ENCODE data around the gene PON3. TPM values are rescaled to one million over a fixed set of nuclear protein-coding genes. Genes with fewer than 3 reads are reported as not detected.

PON3 gene
- total and polyA plus RNA-seq, 2 of the 13 experiments (the other 11 are each of a cell fraction or from before 2014, with no cell fraction given), result 23.6 to 37.8 TPM

GRCh38 chr7:95430864-95431263 is 34.7 kb upstream of the PON3 start (continued):
- no peak for TF ChIP-seq PCBP2 (optimal IDR thresholded peaks at IDR 0.05; ENCODE audit: low read depth, low read length, poor library complexity, severe bottlenecking)
- no peak for TF ChIP-seq ZNF10 (CRISPR knock-in tag; IDR thresholded peaks at IDR 0.05; ENCODE audit: borderline replicate concordance, low read depth)
- peak; percentile 43; the same call in 1 of the 2 replicates for TF ChIP-seq HNF4G (IDR thresholded peaks at IDR 0.05; ENCODE audit: borderline replicate concordance, low read depth, low read length)
- no peak for TF ChIP-seq HNF4G (CRISPR knock-in tag; IDR thresholded peaks at IDR 0.05; ENCODE audit: borderline replicate concordance, low read depth)
- peak; percentile 60; the same call in 1 of the 2 replicates for TF ChIP-seq MED1 (CRISPR knock-in tag; IDR thresholded peaks at IDR 0.05)
- no peak for TF ChIP-seq SOX13 (IDR thresholded peaks at IDR 0.05)
- peak in 1 of 2 experiments; percentile 69; a peak in 1 of 4 replicates for TF ChIP-seq SOX13 (CRISPR knock-in tag; conservative IDR thresholded peaks at IDR 0.05 in 1 of 2, IDR thresholded peaks at IDR 0.05 in 1 of 2)
- TF ChIP-seq PATZ1 (CRISPR knock-in tag; IDR thresholded peaks at IDR 0.05), result peak; percentile 83; the same call in 1 of the 2 replicates
- no peak for TF ChIP-seq NKX3-1 (CRISPR knock-in tag; IDR thresholded peaks at IDR 0.05)
- no peak for TF ChIP-seq ZNF367 (CRISPR knock-in tag; IDR thresholded peaks at IDR 0.05; ENCODE audit: borderline replicate concordance)
- TF ChIP-seq TBX2 (CRISPR knock-in tag; IDR thresholded peaks at IDR 0.05; ENCODE audit: borderline replicate concordance), result peak; percentile 42; the same call in 1 of the 2 replicates
- TF ChIP-seq ZFP41 (CRISPR knock-in tag; IDR thresholded peaks at IDR 0.05; ENCODE audit: borderline replicate concordance), result no peak
- peak; percentile 50; the same call in 1 of the 2 replicates for TF ChIP-seq ETV5 (CRISPR knock-in tag; IDR thresholded peaks at IDR 0.05; ENCODE audit: borderline replicate concordance)
- no peak for TF ChIP-seq ZBTB3 (CRISPR knock-in tag; IDR thresholded peaks at IDR 0.05; ENCODE audit: borderline replicate concordance, low read depth)
- peak; percentile 69; the same call in 1 of the 2 replicates for TF ChIP-seq TFDP1 (CRISPR knock-in tag; IDR thresholded peaks at IDR 0.05; ENCODE audit: borderline replicate concordance)
- TF ChIP-seq ZFP90 (CRISPR knock-in tag; IDR thresholded peaks at IDR 0.05; ENCODE audit: borderline replicate concordance), result no peak
- no peak for TF ChIP-seq SP4 (CRISPR knock-in tag; IDR thresholded peaks at IDR 0.05)
- TF ChIP-seq ATF2 (CRISPR knock-in tag; IDR thresholded peaks at IDR 0.05), result no peak
- peak; percentile 32; the same call in 1 of the 3 replicates for TF ChIP-seq MXI1 (IDR thresholded peaks at IDR 0.05; ENCODE audit: borderline replicate concordance, low read depth, low read length)
- no peak for TF ChIP-seq SOX6 (IDR thresholded peaks at IDR 0.05)
- TF ChIP-seq SOX6 (CRISPR knock-in tag; IDR thresholded peaks at IDR 0.05), result peak; percentile 36; the same call in 1 of the 2 replicates
- no peak for TF ChIP-seq ZKSCAN5 (CRISPR knock-in tag; IDR thresholded peaks at IDR 0.05)
- peak; percentile 65; the same call in 1 of the 2 replicates for TF ChIP-seq ZNF7 (CRISPR knock-in tag; IDR thresholded peaks at IDR 0.05)
- no peak for TF ChIP-seq MTA1 (CRISPR knock-in tag; IDR thresholded peaks at IDR 0.05; ENCODE audit: borderline replicate concordance)
- peak; percentile 46; the same call in 1 of the 2 replicates for TF ChIP-seq FOXK1 (CRISPR knock-in tag; IDR thresholded peaks at IDR 0.05; ENCODE audit: borderline replicate concordance, low read depth)

Data from HepG2 (cell line).